AG04450 (cell line): ENCODE data around the gene ABTB2. TPM values are rescaled to one million over a fixed set of nuclear protein-coding genes. Genes with fewer than 3 reads are reported as not detected.

Experiments used
- CTCF ChIA-PET: fragments of 300-600, 350-600 bp; formaldehyde crosslinking; extraction: SDS; loops from one replicate; lab custom pipeline; 2022; ENCODE audit warnings: antibody characterized with exemption, inconsistent platforms; lab: Charles Lee
- POLR2A ChIA-PET: fragments of 350-600 bp; formaldehyde crosslinking; extraction: SDS; loops from one replicate; lab custom pipeline; 2021; ENCODE audit warnings: antibody characterized with exemption, inconsistent platforms; lab: Yijun Ruan, JAX
- DNase-seq: peaks from one replicate; pipeline ENCODE4 v3.0.0-alpha.2; 2011; ENCODE audit warnings: low read depth, low spot score
- H3K27ac ChIP-seq: one replicate; pipeline ENCODE4 v1.5.1; 2012; ENCODE audit warnings: low read depth, low read length, control low read depth
- H3K27me3 ChIP-seq: one replicate; pipeline ENCODE4 v1.6.0; 2012; ENCODE audit warnings: low read length; ENCODE audit not compliant: control insufficient read depth, insufficient read depth
- H3K4me3 ChIP-seq: 2 replicates; pipeline ENCODE4 v1.5.1; 2011; ENCODE audit warnings: mild to moderate bottlenecking, low read depth, low read length, control low read depth
- H3K9me3 ChIP-seq: 2 replicates; pipeline ENCODE4 v1.5.1; 2012; ENCODE audit warnings: low read length; ENCODE audit not compliant: control insufficient read depth, insufficient read depth
- polyA plus RNA-seq: library from polyadenylated mRNA; depleted of rRNA; stranded (reverse); fragments of >200 nt; gene quantifications from 2 replicates; pipeline ENCODE4 v1.2.3, GENCODE V29; 2011
- TF ChIP-seq, protein P1 (sequence below): IDR thresholded peaks from 2 replicates; pipeline ENCODE4 v1.5.1; 2011; ENCODE audit warnings: low read depth, low read length, control low read depth, inconsistent platforms

Gene ABTB2
- polyA plus RNA-seq, 1 experiment, result 0.43 TPM

- TF ChIP-seq, protein P1, sequence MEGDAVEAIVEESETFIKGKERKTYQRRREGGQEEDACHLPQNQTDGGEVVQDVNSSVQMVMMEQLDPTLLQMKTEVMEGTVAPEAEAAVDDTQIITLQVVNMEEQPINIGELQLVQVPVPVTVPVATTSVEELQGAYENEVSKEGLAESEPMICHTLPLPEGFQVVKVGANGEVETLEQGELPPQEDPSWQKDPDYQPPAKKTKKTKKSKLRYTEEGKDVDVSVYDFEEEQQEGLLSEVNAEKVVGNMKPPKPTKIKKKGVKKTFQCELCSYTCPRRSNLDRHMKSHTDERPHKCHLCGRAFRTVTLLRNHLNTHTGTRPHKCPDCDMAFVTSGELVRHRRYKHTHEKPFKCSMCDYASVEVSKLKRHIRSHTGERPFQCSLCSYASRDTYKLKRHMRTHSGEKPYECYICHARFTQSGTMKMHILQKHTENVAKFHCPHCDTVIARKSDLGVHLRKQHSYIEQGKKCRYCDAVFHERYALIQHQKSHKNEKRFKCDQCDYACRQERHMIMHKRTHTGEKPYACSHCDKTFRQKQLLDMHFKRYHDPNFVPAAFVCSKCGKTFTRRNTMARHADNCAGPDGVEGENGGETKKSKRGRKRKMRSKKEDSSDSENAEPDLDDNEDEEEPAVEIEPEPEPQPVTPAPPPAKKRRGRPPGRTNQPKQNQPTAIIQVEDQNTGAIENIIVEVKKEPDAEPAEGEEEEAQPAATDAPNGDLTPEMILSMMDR, result no peak
- ChIA-PET POLR2A (no interaction called here), CTCF (no interaction called here)
Measured at GRCh38 chr11:34332524-34332923, 25.3 kb downstream of the ABTB2 start.

DNA sequence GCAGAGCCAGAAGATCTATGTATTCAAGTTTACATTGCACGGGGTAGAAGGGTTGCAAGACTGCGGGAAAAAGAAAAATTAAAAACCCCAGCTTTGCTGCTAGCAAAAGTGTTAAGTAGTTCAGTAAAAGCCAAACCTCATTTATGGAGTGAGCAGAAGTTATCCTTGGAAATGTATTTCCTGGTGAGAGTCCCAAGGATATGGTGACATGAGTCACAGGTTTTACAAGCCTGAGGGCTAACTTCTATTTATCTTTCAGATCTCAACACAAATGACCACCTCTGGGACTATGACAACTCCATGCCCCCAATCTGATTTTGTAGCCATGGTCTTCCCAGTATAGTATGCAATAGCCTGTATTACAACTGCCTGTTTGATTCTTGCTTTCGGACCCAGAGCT lies 26.1 kb downstream of the ABTB2 start:
- ChIA-PET POLR2A (no interaction called here), CTCF (interaction anchor here (1.1 kb wide), 1 partner anchor 157 kb away, joined by 4 read pairs; no protein-coding TSS in a partner anchor)
- TF ChIP-seq, protein P1, result no peak
- Histone ChIP-seq H3K27ac (no peak overlapping the region), H3K4me3 (no peak overlapping the region), H3K9me3 (no peaks in the 10 kb centered on the region), H3K27me3 (peaks cover 37% of the 10 kb centered on the region)
- no peak for DNase-seq

More at GRCh38 chr11:34332524-34332923, 25.3 kb downstream of the ABTB2 start:
- Histone ChIP-seq H3K27me3 (peaks cover 37% of the 10 kb centered on the region), H3K9me3 (no peaks in the 10 kb centered on the region), H3K4me3 (no peak overlapping the region), H3K27ac (no peak overlapping the region)
- DNase-seq, result no peak

DNA sequence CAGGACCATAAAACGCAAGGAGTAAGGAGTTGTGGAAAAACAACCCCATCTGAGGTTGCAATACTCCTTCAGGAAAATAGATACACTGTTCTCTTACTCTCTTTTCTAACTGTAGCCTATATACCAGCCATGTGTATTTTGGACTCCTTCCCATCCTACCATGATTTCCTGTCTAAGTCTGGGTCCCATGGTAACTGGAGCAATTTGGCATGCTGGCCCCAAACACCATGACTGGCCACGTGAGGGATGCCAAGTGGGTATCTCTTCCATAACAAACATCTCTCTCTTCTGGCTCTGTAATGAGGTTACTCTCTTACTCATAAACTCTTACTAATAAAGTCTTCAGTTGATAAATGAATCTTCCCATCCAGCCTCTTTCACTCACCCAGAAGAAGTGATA lies 26.5 kb downstream of the ABTB2 start:
- POLR2A ChIA-PET, result no interaction called here
- Histone ChIP-seq H3K4me3 (no peak overlapping the region), H3K27ac (no peak overlapping the region), H3K9me3 (no peaks in the 10 kb centered on the region), H3K27me3 (peaks cover 34% of the 10 kb centered on the region)
- no peak for DNase-seq
- CTCF ChIA-PET, result interaction anchor here (1.1 kb wide), 1 partner anchor 157 kb away, joined by 4 read pairs; no protein-coding TSS in a partner anchor
- TF ChIP-seq, protein P1, result no peak

GRCh38 chr11:34330653-34331052 lies 27.2 kb downstream of the ABTB2 start:
- TF ChIP-seq, protein P1, result no peak
- H3K27me3 ChIP-seq, result peaks cover 30% of the 10 kb centered on the region
- H3K9me3 ChIP-seq, result no peaks in the 10 kb centered on the region
- CTCF ChIA-PET, result interaction anchor here (1.1 kb wide), 1 partner anchor 156 kb away, joined by 4 read pairs; no protein-coding TSS in a partner anchor
- H3K4me3 ChIP-seq, result no peak overlapping the region
- no peak overlapping the region for H3K27ac ChIP-seq
- no peak for DNase-seq
- POLR2A ChIA-PET, result no interaction called here

DNA sequence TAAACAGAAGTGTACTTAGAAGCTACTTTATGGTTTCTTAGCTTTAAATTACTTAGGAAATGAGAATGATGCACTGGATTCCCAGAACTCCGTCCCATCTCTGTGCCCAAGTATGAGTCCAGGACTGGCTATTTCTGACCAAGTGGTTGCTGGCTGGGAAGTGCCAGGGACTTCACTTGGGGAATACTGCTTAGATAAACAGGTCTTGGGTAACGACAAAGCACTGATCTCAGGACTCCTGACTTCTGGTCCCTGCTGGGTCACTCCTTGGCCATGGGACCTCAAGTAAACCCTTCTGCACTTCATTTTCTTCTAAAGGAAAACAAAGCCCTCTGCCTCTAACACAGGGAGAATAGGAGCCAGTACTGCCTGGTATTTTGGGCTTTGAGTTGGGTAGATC lies 27.9 kb downstream of the ABTB2 start:
- TF ChIP-seq, protein P1, result no peak
- Histone ChIP-seq H3K27me3 (peaks cover 30% of the 10 kb centered on the region), H3K27ac (no peak overlapping the region), H3K9me3 (no peaks in the 10 kb centered on the region), H3K4me3 (no peak overlapping the region)
- CTCF ChIA-PET, result interaction anchor here (0.6 kb wide), 1 partner anchor 221 kb away, joined by 3 read pairs; no protein-coding TSS in a partner anchor
- POLR2A ChIA-PET, result no interaction called here
- no peak for DNase-seq
